Hypothalamus (tissue), 51 donors: ENCODE data around the gene ARHGAP28.
"Not testable (repeated sequence)": the region's sequence is repeated elsewhere in the genome, so short reads cannot be mapped to it uniquely, and the experiment has no call there.

Source experiments
- DNase-seq, 51 donors: peaks; one replicate each; lab custom pipeline; 2025; lab: John Stamatoyannopoulos, UW

Gene ARHGAP28

DNA sequence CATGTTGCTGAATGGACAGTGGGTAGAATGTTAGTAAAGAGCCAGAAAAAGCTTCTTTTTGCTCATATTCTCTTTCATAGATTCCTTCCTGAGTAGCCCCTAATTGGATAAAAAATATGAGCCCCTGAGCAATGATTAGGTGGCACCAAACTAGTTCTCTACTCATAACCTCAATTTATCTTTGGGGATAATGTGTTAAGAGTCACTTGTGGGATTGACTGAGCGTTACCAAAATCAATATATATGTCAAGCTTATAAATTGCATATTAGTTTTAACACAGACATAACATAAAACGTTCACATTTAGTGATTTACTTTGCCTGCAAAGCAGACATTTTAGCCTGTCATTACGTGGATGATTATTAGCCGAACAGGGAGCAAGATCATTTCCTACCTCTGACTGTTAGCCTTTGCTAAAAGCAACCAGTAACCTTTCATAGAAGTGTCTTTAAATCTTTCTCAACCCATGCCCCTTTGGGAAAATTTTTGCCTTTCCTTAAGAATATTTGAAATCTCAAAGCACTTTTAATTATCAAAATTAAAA, 85.4 kb downstream of the ARHGAP28 start:
- DNase-seq = no peak

DNA sequence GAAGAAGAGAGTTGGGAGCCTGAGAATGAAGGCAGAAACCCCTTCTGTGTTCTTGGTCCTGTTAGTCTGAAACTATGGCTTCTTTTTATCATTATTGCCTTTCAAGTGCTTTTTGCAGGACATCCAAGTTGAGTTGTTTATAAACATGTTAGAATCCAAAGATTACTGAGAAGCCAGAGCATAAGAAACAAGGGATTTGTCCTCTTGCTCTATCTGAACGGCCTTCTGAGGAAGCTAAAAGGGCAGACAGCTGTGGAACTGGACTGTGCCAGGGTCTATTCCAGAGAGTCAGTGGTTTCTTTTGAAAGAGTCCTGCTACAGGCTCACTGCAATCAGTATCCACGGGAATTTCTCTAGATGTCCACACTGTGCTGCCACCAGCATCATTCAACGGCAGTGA, 86.6 kb downstream of the ARHGAP28 start:
- DNase-seq = no peak

GRCh38 chr18:6819332-6819731, 89.8 kb downstream of the ARHGAP28 start:
- no peak for DNase-seq

DNA sequence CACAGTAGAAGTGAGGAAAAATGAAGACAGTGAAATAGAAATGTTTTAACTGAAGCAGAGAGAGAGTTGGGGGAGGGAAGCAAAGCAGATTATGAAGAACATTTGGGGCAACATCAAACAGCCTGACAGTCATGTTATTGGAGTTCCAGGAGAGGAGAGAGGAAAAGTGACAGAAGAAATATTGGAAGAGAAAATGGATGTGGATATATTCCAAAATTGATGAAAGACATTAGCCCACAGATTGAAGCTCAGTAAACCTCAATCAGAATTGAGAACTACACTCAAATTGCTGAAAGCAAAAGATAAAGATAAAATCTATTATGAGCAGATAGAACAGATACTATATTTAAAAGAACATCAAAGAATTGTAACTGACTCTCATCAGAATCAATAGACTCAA, 90.8 kb downstream of the ARHGAP28 start:
- no peak for DNase-seq

DNA sequence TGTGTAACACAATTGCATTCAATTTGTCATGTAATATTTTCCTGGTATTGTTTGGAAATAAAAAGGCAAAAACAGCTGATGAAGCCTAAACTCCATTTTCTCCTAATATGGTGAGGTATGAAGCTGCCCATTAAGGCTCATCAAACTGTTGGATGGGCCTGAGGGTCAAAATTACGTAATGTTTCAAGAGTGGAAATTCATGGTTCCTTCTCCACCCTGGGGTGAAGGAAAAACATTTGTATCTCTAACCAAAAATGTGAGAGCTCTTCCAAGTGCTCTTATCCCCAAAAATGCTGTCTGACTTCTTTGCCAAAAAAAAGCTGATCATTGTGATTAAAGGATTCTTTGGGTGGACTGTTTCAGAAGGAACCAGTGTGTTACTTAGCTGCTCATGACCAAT, 91.8 kb downstream of the ARHGAP28 start:
- no peak for DNase-seq

GRCh38 chr18:6827161-6827560, 97.6 kb downstream of the ARHGAP28 start:
- not testable (repeated sequence) for DNase-seq

DNA sequence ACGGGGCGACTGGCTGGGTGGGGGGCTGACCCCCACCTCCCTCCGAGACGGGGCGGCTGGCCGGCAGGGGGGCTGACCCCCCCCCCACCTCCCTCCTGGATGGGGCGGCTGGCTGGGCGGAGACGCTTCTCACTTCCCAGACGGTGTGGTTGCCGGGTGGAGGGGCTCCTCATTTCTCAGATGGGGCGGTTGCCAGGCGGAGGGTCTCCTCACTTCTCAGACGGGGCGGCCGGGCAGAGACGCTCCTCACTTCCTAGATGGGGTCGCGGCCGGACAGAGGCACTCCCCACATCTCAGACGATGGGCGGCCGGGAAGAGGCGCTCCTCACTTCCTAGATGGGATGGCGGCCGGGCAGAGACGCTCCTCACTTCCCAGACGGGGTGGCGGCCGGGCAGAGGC, 98.0 kb downstream of the ARHGAP28 start:
- DNase-seq = not testable (repeated sequence)

DNA sequence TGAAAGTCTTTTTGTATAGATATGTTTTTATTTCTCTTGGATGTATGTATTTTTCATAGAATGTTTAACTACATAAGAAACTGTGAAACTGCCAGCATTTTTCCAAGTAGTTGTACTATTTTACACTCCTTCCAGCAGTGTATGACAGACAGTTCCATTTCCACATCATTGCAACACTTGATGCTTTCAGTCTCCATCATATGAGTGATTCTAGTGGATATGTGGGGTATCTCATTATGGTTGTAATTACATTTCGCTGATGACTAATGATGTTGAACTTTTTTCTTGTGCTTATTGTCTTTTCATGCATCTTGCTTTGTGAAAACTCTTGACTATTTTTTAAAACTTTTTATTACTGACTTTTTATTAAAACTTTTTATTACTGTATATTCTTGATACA, 101.4 kb downstream of the ARHGAP28 start:
- DNase-seq = no peak

DNA sequence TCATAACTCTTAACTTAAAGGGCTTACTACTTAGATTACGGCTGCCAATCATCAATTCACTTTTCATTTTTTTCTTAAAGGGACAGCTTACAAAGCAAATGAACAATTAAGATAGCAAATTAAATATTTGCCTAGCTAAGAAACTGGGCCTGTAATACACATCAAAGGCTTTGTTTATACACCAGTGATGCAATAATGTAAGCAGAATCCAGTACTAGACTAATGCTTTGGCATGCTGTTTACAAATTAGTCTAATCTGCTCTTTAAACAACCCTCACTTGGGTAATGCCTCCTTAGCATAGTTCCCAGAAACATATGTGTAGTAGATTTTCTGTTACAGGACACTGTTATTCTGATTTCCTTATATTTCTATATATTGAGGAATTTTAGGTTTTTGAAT, 105.8 kb downstream of the ARHGAP28 start:
- no peak for DNase-seq

GRCh38 chr18:6836331-6836730, 106.8 kb downstream of the ARHGAP28 start:
- no peak for DNase-seq

DNA sequence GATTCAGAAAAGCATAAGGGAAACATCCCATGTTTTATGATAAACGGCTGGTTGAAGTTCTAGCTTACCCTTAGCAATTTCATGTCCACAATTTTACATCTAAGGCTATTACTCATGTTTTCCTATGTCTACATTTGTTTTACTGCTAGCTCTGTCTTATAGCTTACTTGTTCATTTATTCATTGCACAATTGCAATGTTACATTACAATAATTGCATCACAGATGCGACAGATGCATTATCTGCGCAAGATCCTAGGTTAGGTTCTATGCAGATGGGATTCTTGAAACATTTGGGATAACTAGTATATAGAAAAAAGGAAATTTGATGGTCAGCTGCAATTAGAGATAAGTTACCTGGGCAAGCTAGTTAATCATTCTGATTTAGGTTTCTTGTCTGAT, 108.4 kb downstream of the ARHGAP28 start:
- DNase-seq = no peak

- DNase-seq = no peak
These were observed 112.6 kb downstream of the ARHGAP28 start for GRCh38 chr18:6842081-6842480.

- DNase-seq = no peak
These were observed 113.8 kb downstream of the ARHGAP28 start for GRCh38 chr18:6843308-6843707.

GRCh38 chr18:6845521-6845920, 116.0 kb downstream of the ARHGAP28 start:
- not testable (repeated sequence) for DNase-seq

DNA sequence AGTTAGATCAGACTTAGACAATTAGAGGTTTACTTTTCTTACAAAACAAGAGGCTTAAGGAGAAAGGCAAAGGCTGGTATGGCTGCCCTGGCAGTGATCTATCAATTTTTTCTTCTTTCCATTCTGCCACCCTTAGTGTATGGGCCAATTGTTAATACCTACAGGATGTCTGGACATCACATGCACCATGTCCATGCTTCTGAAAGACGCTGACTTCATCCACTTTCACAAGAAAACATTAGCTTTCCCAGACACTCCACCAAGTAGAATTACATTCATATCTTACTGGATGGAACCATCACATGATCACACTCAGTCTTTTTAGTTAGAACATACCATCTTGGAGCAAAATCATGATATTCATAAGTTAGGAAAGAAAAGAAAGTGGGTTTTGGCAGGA, 120.9 kb downstream of the ARHGAP28 start:
- no peak for DNase-seq

GRCh38 chr18:6851480-6851879, 122.0 kb downstream of the ARHGAP28 start:
- no peak for DNase-seq

DNA sequence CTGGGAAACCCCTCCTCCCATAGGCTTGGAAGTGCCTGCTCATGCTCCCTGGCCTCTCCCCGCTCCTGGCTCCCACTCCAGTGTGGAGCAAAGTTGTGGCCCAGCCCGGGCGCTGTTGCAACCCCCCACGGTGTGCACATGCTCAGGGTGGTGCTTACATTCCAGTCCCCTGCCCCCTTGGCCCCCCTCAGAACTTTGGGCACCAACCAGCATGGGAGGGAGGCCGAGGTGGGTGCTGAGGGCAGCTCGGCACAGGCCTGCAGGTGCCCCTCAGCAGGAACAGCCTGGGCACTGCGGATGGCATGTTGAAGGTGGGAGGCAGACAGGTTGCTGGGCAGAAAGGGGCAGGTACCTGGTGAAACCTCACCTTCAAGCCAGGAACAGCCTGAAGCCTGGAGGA, 125.3 kb downstream of the ARHGAP28 start:
- DNase-seq = no peak

DNA sequence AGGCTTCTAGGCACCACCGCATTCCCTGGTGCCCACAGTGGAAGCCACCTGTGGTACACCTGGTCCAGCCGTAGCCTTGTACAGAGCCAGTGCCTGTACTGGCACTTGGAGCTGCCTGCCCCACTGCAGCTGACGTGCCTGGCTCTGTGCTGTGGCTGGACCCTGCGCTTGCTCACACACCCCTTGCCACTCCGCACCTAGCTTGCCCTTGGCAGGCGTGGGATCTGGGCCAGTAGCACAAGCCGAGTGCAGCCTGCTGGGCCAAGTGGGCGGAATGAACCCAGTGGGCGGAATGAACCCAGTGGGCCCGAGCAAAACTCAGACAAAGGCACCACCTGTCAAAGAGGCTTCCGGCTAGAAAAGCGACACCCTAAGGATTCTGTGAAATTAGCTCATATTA, 126.3 kb downstream of the ARHGAP28 start:
- no peak for DNase-seq

DNA sequence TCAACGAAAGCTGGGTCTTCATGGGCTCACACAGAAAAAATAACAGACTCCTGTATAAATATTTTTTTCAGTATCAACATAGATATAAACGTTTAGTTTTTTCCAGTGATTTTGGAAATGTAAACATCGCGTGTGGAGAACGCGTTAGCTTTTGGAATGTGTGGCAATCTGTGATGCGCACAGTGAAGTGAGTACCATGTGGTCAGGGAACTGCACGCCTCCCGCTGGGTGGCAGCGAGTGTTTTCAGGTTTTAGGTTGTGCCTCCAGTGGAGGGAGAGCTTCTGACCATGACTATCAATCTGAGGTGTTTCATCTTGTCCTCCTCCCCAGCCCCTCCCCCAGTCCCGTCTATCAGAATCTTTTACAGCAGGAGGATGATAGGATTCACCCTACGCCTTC, 127.8 kb downstream of the ARHGAP28 start:
- DNase-seq = no peak

- no peak for DNase-seq
These were observed 130.3 kb downstream of the ARHGAP28 start for GRCh38 chr18:6859676-6860422.

GRCh38 chr18:6860804-6861448, 131.4 kb downstream of the ARHGAP28 start:
- no peak for DNase-seq

GRCh38 chr18:6865251-6865650, 135.7 kb downstream of the ARHGAP28 start:
- no peak for DNase-seq
